Fibroblast of villous mesenchyme (primary cell): ENCODE results near the gene CASTOR1. TPM values are rescaled to one million over a fixed set of nuclear protein-coding genes. Genes with fewer than 3 reads are reported as not detected.

Source experiments
- DNase-seq: peaks from one replicate; pipeline ENCODE4 v3.0.0-alpha.2; 2010; ENCODE audit warnings: low read depth
- H3K4me3 ChIP-seq: 2 replicates; pipeline ENCODE4 v1.5.1; 2011; ENCODE audit warnings: low read depth, mild to moderate bottlenecking, low read length
- total RNA-seq: library from RNA; depleted of rRNA; stranded (reverse); fragments of >200 nt; gene quantifications from 2 replicates; pipeline ENCODE4 v1.2.3, GENCODE V29; 2012
- TF ChIP-seq, protein P1 (sequence below): IDR thresholded peaks from 2 replicates; pipeline ENCODE4 v1.5.1; 2012; ENCODE audit warnings: low read depth, mild to moderate bottlenecking, low read length; ENCODE audit not compliant: insufficient read depth

The CASTOR1 gene
- total RNA-seq, 1 donor = 4.3 TPM

DNA sequence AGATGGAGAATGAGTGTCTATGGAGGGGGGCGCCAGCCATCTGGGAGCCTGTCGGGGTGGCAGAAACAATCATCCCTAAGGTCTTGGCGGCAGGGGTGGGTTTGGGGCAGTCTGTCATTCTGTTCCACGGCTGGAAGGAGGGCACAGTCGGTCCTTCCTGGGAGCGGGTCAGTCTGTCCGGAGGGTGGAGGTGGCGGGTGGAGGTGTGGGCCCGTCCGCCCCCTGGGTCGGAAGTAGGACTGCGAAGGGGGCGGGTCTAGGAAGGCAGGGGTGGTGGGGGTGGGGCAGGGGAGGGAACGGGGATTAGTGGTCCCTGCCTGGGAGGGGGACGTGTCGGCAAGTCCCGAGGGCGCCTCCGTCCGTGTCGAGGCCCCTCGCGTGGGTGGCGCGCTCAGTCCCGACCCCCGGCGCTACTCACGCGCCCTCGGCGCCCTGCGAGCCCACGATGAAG is 37.0 kb upstream of the CASTOR1 start:
- DNase-seq = peak; percentile 53
- TF ChIP-seq, protein P1, sequence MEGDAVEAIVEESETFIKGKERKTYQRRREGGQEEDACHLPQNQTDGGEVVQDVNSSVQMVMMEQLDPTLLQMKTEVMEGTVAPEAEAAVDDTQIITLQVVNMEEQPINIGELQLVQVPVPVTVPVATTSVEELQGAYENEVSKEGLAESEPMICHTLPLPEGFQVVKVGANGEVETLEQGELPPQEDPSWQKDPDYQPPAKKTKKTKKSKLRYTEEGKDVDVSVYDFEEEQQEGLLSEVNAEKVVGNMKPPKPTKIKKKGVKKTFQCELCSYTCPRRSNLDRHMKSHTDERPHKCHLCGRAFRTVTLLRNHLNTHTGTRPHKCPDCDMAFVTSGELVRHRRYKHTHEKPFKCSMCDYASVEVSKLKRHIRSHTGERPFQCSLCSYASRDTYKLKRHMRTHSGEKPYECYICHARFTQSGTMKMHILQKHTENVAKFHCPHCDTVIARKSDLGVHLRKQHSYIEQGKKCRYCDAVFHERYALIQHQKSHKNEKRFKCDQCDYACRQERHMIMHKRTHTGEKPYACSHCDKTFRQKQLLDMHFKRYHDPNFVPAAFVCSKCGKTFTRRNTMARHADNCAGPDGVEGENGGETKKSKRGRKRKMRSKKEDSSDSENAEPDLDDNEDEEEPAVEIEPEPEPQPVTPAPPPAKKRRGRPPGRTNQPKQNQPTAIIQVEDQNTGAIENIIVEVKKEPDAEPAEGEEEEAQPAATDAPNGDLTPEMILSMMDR = no peak
- peak overlapping the region; percentile 89 for H3K4me3 ChIP-seq

DNA sequence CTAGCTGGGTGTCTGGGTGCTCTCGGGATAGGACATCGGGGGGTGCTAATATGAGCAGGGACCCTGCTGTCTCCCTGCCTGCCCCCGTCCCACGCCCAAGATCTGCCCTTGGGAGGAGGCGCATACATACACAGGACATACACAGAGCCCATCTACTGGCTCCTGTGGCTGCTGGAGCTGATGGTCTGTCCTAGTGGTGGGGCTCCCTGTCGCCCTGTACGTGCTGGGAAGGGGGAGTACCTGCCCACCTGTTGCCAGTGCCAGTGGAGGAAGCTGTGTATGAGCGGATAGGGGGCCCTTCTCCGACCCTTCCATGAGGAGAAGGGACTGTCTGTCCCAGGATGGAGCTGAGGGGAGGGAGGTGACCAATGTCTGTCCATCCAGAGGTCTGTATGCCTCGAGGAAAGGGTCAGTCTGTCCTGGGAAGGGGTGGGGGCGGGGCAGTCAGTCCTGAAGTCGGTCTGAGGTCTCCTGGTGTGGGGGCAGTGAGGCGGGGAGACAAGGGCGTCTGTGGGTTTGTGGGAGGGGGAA is 36.5 kb upstream of the CASTOR1 start:
- DNase-seq = no peak
- TF ChIP-seq, protein P1 = no peak
- peak overlapping the region; percentile 89 for H3K4me3 ChIP-seq

DNA sequence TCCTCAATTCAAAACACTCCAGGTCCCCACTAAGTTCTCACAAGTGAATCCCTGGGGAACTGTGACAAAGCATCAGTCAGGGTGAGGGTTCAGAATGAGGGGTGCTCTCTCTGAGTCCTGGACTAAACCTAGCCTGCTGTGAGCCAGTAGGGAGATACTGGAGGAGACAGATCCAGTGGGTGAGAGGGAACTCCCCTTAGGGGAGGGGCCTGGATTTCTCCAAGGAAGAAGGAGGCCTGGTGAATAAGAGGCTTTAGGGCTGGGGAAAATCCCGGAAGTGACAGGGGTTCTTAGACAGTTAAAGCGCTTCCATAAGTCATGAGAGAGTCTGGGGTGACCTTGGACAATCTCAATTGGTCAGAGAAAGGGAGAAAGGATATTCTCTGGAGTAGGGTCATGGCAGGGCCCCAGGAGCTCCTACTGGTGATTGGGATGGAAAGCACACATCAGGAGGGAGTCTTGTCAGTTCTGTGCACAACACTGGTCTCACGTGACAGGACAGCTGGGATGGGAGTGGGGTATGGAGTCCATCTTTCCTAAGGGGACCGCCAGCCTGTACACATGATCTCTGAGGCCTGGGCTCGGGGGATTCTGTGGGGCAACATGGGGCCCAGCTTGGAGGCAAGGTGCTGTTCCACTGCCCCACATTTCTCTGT is 35.9 kb upstream of the CASTOR1 start:
- DNase-seq = peak; percentile 97
- H3K4me3 ChIP-seq = peak overlapping the region; percentile 89
- TF ChIP-seq, protein P1 = no peak

DNA sequence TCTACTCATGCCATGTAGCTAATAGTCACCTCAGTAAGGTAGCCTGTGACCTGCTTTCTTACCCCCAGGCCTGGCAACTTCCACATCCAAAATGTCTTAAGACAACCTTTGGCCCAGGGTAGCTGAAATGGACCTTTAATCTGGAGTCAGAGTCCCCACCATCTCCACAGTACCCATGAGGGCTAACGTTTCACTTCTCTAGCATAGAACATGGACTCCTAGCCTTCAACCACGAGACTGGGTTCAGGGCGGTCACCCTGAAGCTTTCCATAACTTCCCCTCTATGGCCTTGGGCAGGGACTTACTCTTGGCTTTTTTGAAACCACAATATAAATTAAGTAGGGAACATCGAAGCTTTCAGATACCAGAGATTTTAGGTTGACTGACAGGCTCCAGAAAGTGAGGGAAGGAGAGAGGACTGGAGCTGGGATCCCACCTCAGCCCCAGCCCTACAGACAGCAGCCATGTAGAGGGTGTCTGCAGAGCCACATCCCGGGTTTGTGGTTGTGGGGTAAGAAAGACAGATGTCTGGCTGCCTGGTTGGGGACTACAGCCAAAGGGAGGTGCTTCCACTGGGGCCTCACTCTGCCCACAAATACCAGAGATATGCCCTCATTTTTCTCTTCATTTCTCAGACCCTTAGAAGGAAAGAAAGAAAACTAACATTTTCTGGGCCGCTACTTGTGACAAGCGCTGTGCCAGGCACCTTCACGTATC is 34.9 kb upstream of the CASTOR1 start:
- peak; percentile 65 for DNase-seq
- peak overlapping the region; percentile 89 for H3K4me3 ChIP-seq
- TF ChIP-seq, protein P1 = no peak

DNA sequence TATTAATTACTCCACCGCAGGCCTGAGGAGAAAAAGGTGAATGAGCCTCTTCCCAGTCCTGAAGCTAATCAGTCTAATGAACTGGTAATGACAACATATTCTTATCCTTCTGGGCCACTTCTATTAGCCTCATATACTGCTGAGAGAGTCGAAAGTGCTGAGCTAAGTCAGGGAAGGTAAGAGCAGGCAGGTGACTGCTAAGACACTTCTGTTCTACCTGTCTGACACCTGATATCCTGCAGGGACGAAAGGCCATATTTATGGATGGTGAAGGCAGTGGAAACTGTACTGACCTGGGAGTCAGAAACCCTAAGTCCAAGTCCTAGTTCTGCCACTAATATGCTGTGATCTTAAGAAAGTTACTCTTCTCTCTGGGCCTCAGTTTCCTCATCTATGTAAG is 33.9 kb upstream of the CASTOR1 start:
- TF ChIP-seq, protein P1 = no peak
- no peak for DNase-seq
- no peak overlapping the region for H3K4me3 ChIP-seq

DNA sequence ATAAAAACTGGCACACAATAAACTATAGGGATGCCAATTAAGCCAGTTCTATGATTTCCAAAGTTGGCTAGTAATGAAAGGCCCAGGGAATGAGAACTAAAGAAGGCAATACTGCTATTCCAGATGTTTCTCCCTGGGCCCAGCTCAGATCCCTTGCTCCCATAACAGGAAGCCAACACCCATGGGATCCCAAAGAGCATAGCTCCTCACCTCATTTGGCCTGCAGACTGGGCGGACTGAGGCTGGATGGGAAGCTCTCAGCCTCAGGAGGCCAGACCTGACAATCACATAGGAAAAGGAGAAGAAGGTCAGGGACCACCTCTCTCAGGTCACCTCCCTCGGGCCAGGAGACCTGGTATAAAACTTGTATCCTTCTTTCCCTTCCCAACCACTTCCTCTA is 32.2 kb upstream of the CASTOR1 start:
- TF ChIP-seq, protein P1 = no peak
- no peak for DNase-seq
- H3K4me3 ChIP-seq = no peak overlapping the region
